ENCODE data around the gene VWA7. TPM values are rescaled to one million over a fixed set of nuclear protein-coding genes. Genes with fewer than 3 reads are reported as not detected.
A peak's percentile ranks its signal among the peaks of the same experiment; 100 is the strongest.
"Not testable (repeated sequence)": the region's sequence is repeated elsewhere in the genome, so short reads cannot be mapped to it uniquely, and the experiment has no call there.

The VWA7 gene
- total RNA-seq, 3 donors from 2014 or later = under 0.01 to 1.6 TPM; not detected in 1

DNA sequence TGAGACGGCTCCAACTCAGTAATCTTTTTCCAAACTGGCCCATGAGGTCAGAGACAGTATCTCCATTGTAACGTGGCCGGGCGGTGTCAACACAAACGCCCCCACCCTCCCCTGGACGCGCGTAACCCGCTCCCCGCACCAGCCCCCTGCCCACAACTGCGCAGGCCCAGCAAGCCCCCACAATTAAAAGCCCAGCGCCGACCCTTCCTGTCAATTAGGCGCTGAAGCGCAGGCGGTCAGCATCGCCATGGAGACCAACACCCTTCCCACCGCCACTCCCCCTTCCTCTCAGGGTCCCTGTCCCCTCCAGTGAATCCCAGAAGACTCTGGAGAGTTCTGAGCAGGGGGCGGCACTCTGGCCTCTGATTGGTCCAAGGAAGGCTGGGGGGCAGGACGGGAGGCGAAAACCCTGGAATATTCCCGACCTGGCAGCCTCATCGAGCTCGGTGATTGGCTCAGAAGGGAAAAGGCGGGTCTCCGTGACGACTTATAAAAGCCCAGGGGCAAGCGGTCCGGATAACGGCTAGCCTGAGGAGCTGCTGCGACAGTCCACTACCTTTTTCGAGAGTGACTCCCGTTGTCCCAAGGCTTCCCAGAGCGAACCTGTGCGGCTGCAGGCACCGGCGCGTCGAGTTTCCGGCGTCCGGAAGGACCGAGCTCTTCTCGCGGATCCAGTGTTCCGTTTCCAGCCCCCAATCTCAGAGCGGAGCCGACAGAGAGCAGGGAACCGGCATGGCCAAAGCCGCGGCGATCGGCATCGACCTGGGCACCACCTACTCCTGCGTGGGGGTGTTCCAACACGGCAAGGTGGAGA is 38.1 kb upstream of the VWA7 start, which contains the start of the genes HSPA1A and HSPA1L:
Gene HSPA1A (plus strand): TSS at position 519 of the 814 bp plus-strand sequence. CDS start 214 bp downstream, at position 733.
Gene HSPA1L (minus strand): TSS at position 259 of the 814 bp plus-strand sequence. CDS start 3,311 bp downstream, outside the sequence.
- no peaks in the 10 kb centered on the region for H3K27me3 ChIP-seq

DNA sequence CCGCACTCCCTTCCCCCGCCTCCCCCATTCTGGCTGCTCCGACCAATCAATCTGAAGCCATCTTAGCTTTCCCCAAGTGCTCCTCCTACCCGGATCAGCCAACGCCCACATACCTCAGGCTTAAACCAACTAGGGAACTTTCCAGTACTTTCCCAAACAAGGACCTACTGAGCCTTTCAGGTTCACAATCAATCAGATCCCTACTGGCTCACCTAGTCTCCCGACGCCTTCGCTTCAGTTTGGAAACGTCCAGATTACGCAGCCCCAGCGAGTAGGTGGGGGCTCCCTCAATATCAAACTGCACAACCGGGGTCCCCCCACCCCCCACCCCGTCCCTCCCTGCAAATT is 37.5 kb upstream of the VWA7 start:
- peak overlapping the region; percentile 99 to 100 for H3K27ac ChIP-seq
- H3K36me3 ChIP-seq = no peaks in the 10 kb centered on the region
- H3K4me3 ChIP-seq = peak overlapping the region; percentile 57 to 75 (median 64)
- no peaks in the 10 kb centered on the region for H3K9me3 ChIP-seq
- peak; percentile 97 to 98 for DNase-seq (ENCODE audit: low spot score in 2 of 2)
- intact Hi-C loops (cut with DNase I; ENCODE audit: low total_unique reads) = no loop called here
- no peaks in the 10 kb centered on the region for H3K27me3 ChIP-seq
- peaks cover 0 to 5% of the 10 kb centered on the region in 2 donors for H3K4me1 ChIP-seq
- TF ChIP-seq POLR2AphosphoS5 (IDR thresholded peaks at IDR 0.05) = peak; percentile 59 to 89 (median 87)
- TF ChIP-seq, protein P1, sequence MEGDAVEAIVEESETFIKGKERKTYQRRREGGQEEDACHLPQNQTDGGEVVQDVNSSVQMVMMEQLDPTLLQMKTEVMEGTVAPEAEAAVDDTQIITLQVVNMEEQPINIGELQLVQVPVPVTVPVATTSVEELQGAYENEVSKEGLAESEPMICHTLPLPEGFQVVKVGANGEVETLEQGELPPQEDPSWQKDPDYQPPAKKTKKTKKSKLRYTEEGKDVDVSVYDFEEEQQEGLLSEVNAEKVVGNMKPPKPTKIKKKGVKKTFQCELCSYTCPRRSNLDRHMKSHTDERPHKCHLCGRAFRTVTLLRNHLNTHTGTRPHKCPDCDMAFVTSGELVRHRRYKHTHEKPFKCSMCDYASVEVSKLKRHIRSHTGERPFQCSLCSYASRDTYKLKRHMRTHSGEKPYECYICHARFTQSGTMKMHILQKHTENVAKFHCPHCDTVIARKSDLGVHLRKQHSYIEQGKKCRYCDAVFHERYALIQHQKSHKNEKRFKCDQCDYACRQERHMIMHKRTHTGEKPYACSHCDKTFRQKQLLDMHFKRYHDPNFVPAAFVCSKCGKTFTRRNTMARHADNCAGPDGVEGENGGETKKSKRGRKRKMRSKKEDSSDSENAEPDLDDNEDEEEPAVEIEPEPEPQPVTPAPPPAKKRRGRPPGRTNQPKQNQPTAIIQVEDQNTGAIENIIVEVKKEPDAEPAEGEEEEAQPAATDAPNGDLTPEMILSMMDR (IDR thresholded peaks at IDR 0.05) = no peak
- peak; percentile 22 for TF ChIP-seq POLR2A (IDR thresholded peaks at IDR 0.05)

More for the DNA sequence above, 38.1 kb upstream of the VWA7 start, which contains the start of the genes HSPA1A and HSPA1L:
- intact Hi-C loops (cut with DNase I; ENCODE audit: low total_unique reads) = no loop called here
- DNase-seq (ENCODE audit: low spot score in 2 of 2) = peak; percentile 95 to 97
- peak; percentile 99 for TF ChIP-seq POLR2A (IDR thresholded peaks at IDR 0.05)
- TF ChIP-seq, protein P1 (IDR thresholded peaks at IDR 0.05) = no peak
- TF ChIP-seq POLR2AphosphoS5 (IDR thresholded peaks at IDR 0.05) = peak; percentile 100
- H3K4me1 ChIP-seq = peaks cover 0 to 5% of the 10 kb centered on the region in 2 donors
- no peaks in the 10 kb centered on the region for H3K9me3 ChIP-seq
- no peaks in the 10 kb centered on the region for H3K36me3 ChIP-seq
- peak within 1 kb of the TSS; percentile 57 to 75 (median 64) for H3K4me3 ChIP-seq
- H3K27ac ChIP-seq = peak within 1 kb of the TSS; percentile 99 to 100

DNA sequence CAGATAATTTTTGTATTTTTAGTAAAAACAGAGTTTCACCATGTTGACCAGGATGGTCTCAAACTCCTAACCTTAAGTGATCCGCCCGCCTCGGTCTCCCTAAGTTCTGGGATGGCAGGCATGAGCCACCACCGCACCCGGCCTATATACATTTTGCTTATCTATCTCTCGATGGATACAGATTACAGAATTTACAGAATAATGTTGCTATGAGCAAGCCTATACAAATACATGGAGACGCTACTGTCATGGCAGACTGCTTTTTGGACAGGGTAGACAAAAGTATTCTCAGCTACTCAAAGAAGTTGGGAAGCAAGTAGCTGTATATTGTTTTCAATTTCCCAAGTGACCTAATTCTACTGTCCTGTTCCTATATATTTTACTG is 36.3 kb upstream of the VWA7 start:
- peaks cover 0 to 5% of the 10 kb centered on the region in 2 donors for H3K4me1 ChIP-seq
- no peaks in the 10 kb centered on the region for H3K27me3 ChIP-seq
- peak overlapping the region; percentile 99 to 100 for H3K27ac ChIP-seq
- no peaks in the 10 kb centered on the region for H3K36me3 ChIP-seq
- intact Hi-C loops (cut with DNase I; ENCODE audit: low total_unique reads) = no loop called here
- no peaks in the 10 kb centered on the region for H3K9me3 ChIP-seq
- peak overlapping the region in 2 of 3 donors; percentile 64 to 75 for H3K4me3 ChIP-seq
- TF ChIP-seq POLR2AphosphoS5 (IDR thresholded peaks at IDR 0.05) (no peak), POLR2A (IDR thresholded peaks at IDR 0.05) (no peak)
- TF ChIP-seq, protein P1 (IDR thresholded peaks at IDR 0.05) = no peak
- DNase-seq (ENCODE audit: low spot score in 2 of 2) = no peak

GRCh38 chr6:31811645-31812044 is 34.5 kb upstream of the VWA7 start:
- no peaks in the 10 kb centered on the region for H3K36me3 ChIP-seq
- no peak overlapping the region for H3K27ac ChIP-seq
- intact Hi-C loops (cut with DNase I; ENCODE audit: low total_unique reads) = no loop called here
- DNase-seq (ENCODE audit: low spot score in 2 of 2) = no peak
- no peaks in the 10 kb centered on the region for H3K27me3 ChIP-seq
- peaks cover 0 to 5% of the 10 kb centered on the region in 2 donors for H3K4me1 ChIP-seq
- TF ChIP-seq, protein P1 (IDR thresholded peaks at IDR 0.05) = no peak
- TF ChIP-seq POLR2A (IDR thresholded peaks at IDR 0.05) (no peak), POLR2AphosphoS5 (IDR thresholded peaks at IDR 0.05) (no peak)
- H3K4me3 ChIP-seq = no peak overlapping the region
- no peaks in the 10 kb centered on the region for H3K9me3 ChIP-seq

DNA sequence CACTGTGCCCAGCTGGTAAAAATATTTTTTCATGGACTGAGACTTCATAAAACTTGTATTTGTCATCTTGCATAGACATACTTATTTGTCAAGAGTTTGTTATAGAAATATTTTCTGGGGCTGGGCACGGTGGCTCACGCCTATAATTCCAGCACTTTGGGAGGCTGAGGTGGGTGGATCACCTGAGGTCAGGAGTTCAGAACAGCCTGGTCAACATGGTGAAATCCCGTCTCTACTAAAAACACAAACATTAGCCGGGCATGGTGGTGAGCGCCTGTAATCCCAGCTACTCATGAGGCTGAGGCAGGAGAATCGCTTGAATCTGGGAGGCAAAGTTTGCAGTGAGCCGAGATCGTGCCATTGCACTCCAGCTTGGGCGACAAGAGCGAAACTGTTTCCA is 31.5 kb upstream of the VWA7 start:
- H3K27me3 ChIP-seq; intact Hi-C loops (cut with DNase I; ENCODE audit: low total_unique reads); H3K4me1 ChIP-seq; DNase-seq (ENCODE audit: low spot score in 2 of 2); H3K9me3 ChIP-seq; H3K4me3 ChIP-seq; H3K27ac ChIP-seq; H3K36me3 ChIP-seq: not testable (repeated sequence)
